SK-MEL-5 (cell line): ENCODE results near the gene ASPG. TPM values are rescaled to one million over a fixed set of nuclear protein-coding genes. Genes with fewer than 3 reads are reported as not detected.

Experiments used
- DNase-seq: peaks from one replicate; pipeline ENCODE4 v3.0.0-alpha.2; 2016; ENCODE audit warnings: low read depth, low spot score
- in situ Hi-C: cut with HindIII; loops from 2 replicates; pipeline ENCODE4 v1.10.0; 2016; ENCODE audit warnings: low sequenced_read_pairs, high pct_unique_total_duplicates, low pct_unique_long_range_greater_than_20kb
- total RNA-seq: library from RNA; depleted of rRNA; stranded (reverse); fragments of >200 nt; shearing (Covaris generic); gene quantifications from 2 replicates; pipeline ENCODE4 v1.2.3, GENCODE V29; 2014

The ASPG gene
- total RNA-seq, 1 experiment from 2014 or later = 1.3 TPM

DNA sequence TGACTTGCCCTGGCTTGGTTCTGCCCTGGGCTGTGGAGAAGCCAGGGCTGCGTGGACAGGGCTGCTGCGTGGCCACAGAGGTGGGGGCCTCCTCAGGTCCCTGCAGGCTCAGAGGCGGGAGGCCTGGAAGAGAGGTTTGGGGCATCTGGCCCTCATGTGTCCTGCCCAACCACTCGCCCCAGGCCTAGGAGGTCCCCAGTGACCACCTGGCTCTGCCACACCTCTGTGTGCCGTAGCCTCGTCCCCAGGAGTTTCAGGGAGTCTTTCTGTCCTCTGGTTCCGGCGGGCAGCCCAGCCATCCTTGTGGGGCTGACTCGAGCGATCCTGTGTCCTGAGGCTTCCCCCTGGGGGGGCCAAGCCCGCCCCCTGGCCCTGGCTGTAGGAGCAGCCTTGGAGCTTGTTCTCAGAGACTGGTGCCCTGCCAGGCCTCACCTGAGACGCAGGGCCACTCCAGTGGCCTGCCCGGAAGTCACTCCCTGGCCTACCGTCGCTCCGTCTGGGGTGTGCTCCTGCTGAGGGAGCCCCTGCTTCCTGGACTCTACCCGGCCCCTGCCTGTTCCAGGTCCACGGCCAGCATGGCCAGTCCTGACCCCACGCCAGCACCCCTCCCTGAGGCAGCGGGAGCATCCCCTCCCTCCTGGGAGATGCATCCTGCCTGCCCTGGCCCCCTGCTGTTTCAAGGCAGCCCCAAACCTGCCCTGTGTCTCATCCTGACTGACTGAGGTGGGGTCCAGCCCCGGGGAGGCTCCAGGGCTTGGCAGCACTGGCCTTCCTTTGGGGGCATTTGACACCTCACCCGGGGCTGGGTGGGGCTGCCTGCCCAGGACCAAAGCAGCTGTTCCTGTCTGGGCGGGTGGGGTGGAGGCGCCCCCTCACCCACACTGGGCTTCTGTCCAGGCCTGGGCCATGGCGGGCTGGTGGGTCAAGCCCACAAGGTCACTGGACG is 13.9 kb downstream of the ASPG start:
- in situ Hi-C loops = no loop called here
- no peak for DNase-seq

- no peak for DNase-seq
- in situ Hi-C loops = no loop called here
Observed at GRCh38 chr14:104100171-104101085, 14.9 kb downstream of the ASPG start.

GRCh38 chr14:104101086-104101621 is 15.7 kb downstream of the ASPG start:
- DNase-seq = no peak
- in situ Hi-C loops = no loop called here

DNA sequence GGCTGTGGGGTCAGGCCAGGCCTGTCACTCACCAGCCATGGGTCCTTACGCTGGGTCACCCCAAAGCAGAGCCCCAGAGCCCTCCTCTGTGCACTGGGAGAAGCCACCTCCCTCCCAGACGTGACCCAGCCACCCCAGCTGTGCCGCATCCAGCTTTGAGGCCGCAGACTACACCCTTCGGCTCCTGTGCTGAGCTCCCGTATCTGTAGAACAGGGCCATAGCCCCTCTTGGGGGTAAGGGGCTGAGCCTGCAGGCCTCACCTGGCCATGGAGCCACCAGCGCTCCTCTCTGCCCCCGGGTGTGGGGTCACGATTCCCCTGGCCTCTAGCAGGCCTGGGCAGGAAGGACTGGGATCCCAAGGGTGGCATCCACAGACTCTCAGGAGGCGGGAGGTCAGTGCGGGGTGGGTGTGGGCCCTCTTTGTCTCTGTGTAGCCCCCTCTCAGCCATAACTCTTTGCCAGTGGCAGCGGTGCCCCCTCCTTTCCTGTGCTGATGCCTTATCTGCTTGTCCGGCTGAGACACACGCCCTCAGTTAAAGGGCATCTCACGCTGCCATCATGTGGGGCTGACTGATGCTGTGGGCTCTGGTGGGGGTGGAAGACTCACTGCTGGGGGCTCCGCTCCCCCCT is 16.3 kb downstream of the ASPG start:
- no peak for DNase-seq
- in situ Hi-C loops = no loop called here

- DNase-seq = no peak
- in situ Hi-C loops = no loop called here
Observed at GRCh38 chr14:104102282-104102914, 16.9 kb downstream of the ASPG start.

- no peak for DNase-seq
- in situ Hi-C loops = no loop called here
Observed at GRCh38 chr14:104103061-104103445, 17.6 kb downstream of the ASPG start.

GRCh38 chr14:104103446-104104075 is 18.1 kb downstream of the ASPG start:
- DNase-seq = no peak
- in situ Hi-C loops = no loop called here

DNA sequence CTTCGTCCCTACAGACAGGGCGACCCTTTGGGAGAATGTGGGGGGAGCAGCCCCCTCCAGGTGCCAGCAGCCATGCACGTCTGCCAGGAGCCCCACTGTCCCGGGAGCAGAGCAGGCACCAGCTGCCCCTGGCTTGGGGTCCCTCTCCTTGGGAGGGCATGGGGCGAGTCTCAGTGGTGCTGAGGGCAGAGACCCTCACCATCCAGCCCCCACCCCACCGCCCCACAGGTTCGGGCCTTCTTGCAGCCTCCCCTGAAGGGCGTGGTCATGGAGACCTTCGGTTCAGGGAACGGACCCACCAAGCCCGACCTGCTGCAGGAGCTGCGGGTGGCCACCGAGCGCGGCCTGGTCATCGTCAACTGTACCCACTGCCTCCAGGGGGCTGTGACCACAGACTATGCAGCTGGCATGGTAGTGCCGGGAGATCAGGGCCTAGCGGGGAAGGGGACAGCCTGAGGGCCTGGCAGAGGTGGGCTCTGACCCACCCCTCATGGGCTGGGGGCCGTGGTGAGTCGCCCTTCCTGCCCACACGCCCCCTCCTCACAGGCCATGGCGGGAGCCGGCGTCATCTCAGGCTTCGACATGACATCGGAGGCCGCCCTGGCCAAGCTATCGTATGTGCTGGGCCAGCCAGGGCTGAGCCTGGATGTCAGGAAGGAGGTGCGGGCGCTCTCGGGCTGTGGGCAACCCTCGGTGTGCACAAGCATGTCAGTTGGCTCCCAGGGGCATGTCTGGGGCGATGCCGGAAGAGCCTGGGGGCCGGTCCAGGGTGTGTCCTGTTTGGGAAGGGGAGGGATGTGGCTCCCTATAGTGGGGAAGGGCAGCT is 18.8 kb downstream of the ASPG start:
- no peak for DNase-seq
- in situ Hi-C loops = no loop called here

- in situ Hi-C loops = no loop called here
- DNase-seq = no peak
Observed at GRCh38 chr14:104105071-104105821, 19.7 kb downstream of the ASPG start.

DNA sequence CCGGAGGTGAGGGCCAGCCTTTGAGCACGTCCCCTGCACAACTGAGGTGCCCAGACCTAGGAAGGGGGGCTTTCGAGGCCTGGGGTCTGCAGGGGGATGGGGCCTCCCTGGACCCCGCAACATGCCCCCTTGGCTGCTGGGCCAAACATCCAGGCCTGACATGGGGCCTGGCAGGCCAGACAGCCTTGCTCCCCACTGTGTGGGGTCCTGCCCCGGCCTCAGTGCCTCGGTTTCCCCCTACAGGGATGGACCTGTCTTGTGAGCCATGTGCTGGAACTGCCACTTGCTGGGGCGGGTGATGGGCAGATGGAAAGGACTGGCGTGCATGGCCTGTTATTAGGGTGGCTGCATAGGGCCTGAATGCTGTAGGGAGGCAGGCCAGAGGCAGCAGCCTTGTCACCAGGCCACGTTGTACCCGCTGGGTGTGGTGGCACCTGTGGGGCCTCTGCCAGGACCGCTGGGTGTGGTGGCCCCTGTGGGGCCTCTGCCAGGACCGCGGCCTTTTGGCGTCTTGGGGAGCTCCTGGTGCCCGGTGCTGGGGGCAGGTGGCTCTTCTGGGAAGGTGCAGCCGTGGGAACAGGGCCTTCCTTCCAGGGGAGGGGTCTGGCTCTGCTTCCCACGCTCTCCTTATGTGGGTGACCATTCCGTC is 20.4 kb downstream of the ASPG start:
- DNase-seq = no peak
- in situ Hi-C loops = no loop called here

DNA sequence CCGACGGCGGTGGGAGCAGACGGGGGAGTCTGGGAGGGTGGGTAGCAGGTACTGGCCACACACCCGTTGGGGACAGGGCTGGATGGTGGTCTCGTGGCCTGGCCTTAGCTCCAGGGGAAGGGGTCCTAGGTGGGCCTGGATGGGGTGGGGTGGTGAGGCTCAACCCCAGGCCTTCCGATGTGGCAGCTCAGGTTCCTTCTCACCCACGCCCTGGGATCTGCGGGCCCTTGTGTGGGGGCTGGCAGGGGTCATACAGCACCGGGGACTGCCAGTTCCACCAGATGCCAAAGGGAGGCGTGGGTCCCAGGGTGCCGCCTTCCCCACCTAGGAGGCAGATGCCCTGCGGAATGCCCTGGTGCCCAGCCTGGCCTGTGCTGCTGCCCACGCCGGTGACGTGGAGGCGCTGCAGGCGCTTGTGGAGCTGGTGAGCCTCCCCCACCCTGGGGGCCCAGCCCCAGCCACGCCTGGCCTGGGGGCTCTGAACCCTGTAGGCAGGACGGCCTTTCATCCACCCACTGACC is 21.0 kb downstream of the ASPG start:
- no peak for DNase-seq
- in situ Hi-C loops = no loop called here

- DNase-seq = no peak
- in situ Hi-C loops = no loop called here
Observed at GRCh38 chr14:104107101-104107581, 21.6 kb downstream of the ASPG start.

GRCh38 chr14:104107611-104108569 is 22.4 kb downstream of the ASPG start:
- DNase-seq = peak; percentile 30
- in situ Hi-C loops = no loop called here
